SK-N-SH (cell line): ENCODE measurements around the gene GIT2.

ENCODE experiments used
- CTCF ChIP-seq: fragments of 200-600 bp; sonication (generic); IDR thresholded peaks from 2 replicates; pipeline ENCODE4 v1.6.1; 2017; ENCODE audit warnings: antibody characterized with exemption, mild to moderate bottlenecking, moderate library complexity
- EP300 ChIP-seq, 2 experiments: IDR thresholded peaks; 2 replicates each; pipeline versions ENCODE4 v1.4.0 to v1.6.1; 2012; ENCODE audit warnings: borderline replicate concordance in 1 of 2, low read depth in 1 of 2, low read length in 1 of 2
- GABPA ChIP-seq: IDR thresholded peaks from 2 replicates; pipeline ENCODE4 v1.4.0; 2012; ENCODE audit warnings: low read depth, mild to moderate bottlenecking
- GATA2 ChIP-seq: sonication (generic); formaldehyde crosslinking; IDR thresholded peaks from 2 replicates; pipeline ENCODE4 v1.5.0; 2020; ENCODE audit warnings: mild to moderate bottlenecking, missing genetic modification reagents
- NRF1 ChIP-seq: IDR thresholded peaks from 2 replicates; pipeline ENCODE4 v1.6.1; 2012; ENCODE audit warnings: low read depth, mild to moderate bottlenecking, low read length
- RAD21 ChIP-seq: IDR thresholded peaks from 2 replicates; pipeline ENCODE4 v1.6.1; 2012; ENCODE audit warnings: mild to moderate bottlenecking, low read length
- RCOR1 ChIP-seq: fragments of 150-350 bp; IDR thresholded peaks from 2 replicates; pipeline ENCODE4 v1.6.1; 2017; ENCODE audit warnings: antibody characterized with exemption, low read length
- SIN3A ChIP-seq: IDR thresholded peaks from 2 replicates; pipeline ENCODE4 v1.6.1; 2012; ENCODE audit warnings: low read depth, mild to moderate bottlenecking, low read length, moderate library complexity, borderline replicate concordance
- TAF1 ChIP-seq: IDR thresholded peaks from 2 replicates; pipeline ENCODE4 v1.6.1; 2012; ENCODE audit warnings: low read depth, mild to moderate bottlenecking, low read length, moderate library complexity, borderline replicate concordance
- TF ChIP-seq, protein P1 (sequence below): IDR thresholded peaks from 2 replicates; pipeline ENCODE4; 2012

DNA sequence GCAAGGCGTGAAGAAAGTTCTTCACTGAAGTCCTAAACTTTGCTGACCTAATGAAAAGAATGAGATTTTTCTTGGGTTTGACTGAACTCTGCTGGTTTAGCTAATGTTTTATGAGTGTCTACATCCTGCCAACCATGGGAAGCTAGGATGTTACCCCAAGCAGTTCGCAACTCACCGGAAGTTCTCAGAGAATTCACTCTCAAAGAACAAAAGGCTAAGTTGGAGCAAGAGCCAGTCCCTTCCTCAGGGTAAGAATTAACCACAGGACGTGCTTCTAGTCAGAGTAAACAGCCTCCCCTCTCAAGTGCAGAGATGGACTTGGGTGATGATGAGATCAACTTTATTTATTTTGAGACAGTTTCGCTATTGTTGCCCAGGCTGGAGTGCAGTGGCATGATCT lies 58.8 kb downstream of the GIT2 start:
- TF ChIP-seq CTCF, result no peak
- no peak for TF ChIP-seq RAD21
- TF ChIP-seq TAF1, result no peak
- no peak for TF ChIP-seq GATA2 (CRISPR knock-in tag)
- TF ChIP-seq GABPA, result no peak
- TF ChIP-seq, protein P1, sequence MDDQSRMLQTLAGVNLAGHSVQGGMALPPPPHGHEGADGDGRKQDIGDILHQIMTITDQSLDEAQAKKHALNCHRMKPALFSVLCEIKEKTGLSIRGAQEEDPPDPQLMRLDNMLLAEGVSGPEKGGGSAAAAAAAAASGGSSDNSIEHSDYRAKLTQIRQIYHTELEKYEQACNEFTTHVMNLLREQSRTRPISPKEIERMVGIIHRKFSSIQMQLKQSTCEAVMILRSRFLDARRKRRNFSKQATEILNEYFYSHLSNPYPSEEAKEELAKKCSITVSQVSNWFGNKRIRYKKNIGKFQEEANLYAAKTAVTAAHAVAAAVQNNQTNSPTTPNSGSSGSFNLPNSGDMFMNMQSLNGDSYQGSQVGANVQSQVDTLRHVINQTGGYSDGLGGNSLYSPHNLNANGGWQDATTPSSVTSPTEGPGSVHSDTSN, result no peak
- no peak for TF ChIP-seq EP300 (IDR thresholded peaks at IDR 0.05; ENCODE audit: borderline replicate concordance in 1 of 2, low read depth in 1 of 2, low read length in 1 of 2)
- no peak for TF ChIP-seq NRF1
- no peak for TF ChIP-seq RCOR1
- no peak for TF ChIP-seq SIN3A
